HEK293 (cell line): ENCODE results near the gene BBIP1.
A peak's percentile ranks its signal among the peaks of the same experiment; 100 is the strongest.

Experiments
- BCL11B ChIP-seq: fragments of 450-650 bp; formaldehyde crosslinking; IDR thresholded peaks from 2 replicates; pipeline ENCODE4 v1.5.1; 2016; ENCODE audit warnings: low read depth, missing biosample characterization, missing genetic modification characterization
- BCL6B ChIP-seq: fragments of 450-650 bp; formaldehyde crosslinking; IDR thresholded peaks from 2 replicates; pipeline ENCODE4 v1.5.1; 2017; ENCODE audit warnings: missing biosample characterization, missing genetic modification characterization
- EGR2 ChIP-seq: fragments of 450-650 bp; formaldehyde crosslinking; IDR thresholded peaks from 2 replicates; pipeline ENCODE4 v1.5.1; 2016; ENCODE audit warnings: low read depth, missing biosample characterization, missing genetic modification characterization
- KLF16 ChIP-seq: fragments of 450-650 bp; formaldehyde crosslinking; IDR thresholded peaks from 2 replicates; pipeline ENCODE4 v1.5.1; 2017; ENCODE audit warnings: missing biosample characterization, missing genetic modification characterization
- PRDM2 ChIP-seq: fragments of 450-650 bp; formaldehyde crosslinking; IDR thresholded peaks from 2 replicates; pipeline ENCODE4 v1.5.1; 2016; ENCODE audit warnings: missing biosample characterization, missing genetic modification characterization, borderline replicate concordance
- SCRT2 ChIP-seq: fragments of 450-650 bp; formaldehyde crosslinking; IDR thresholded peaks from 2 replicates; pipeline ENCODE4 v1.5.1; 2016; ENCODE audit warnings: missing biosample characterization, missing genetic modification characterization
- WT1 ChIP-seq: fragments of 450-650 bp; formaldehyde crosslinking; IDR thresholded peaks from 2 replicates; pipeline ENCODE4 v1.5.1; 2016; ENCODE audit warnings: missing biosample characterization, missing genetic modification characterization
- ZBTB11 ChIP-seq: fragments of 450-650 bp; formaldehyde crosslinking; conservative IDR thresholded peaks from 2 replicates; pipeline ENCODE4 v1.5.1; 2016; ENCODE audit warnings: low read depth, missing biosample characterization, missing genetic modification characterization
- ZBTB6 ChIP-seq: fragments of 450-650 bp; formaldehyde crosslinking; IDR thresholded peaks from 2 replicates; pipeline ENCODE4 v1.5.1; 2017; ENCODE audit warnings: missing biosample characterization, missing genetic modification characterization
- ZNF140 ChIP-seq: fragments of 450-650 bp; formaldehyde crosslinking; IDR thresholded peaks from 2 replicates; pipeline ENCODE4 v1.5.1; 2016; ENCODE audit warnings: missing biosample characterization, missing genetic modification characterization
- ZNF155 ChIP-seq: fragments of 450-650 bp; formaldehyde crosslinking; IDR thresholded peaks from 2 replicates; pipeline ENCODE4 v1.5.1; 2016; ENCODE audit warnings: missing biosample characterization, missing genetic modification characterization
- ZNF157 ChIP-seq: fragments of 450-650 bp; formaldehyde crosslinking; IDR thresholded peaks from 2 replicates; pipeline ENCODE4 v1.5.1; 2016; ENCODE audit warnings: missing biosample characterization, missing genetic modification characterization
- ZNF184 ChIP-seq: fragments of 450-650 bp; IDR thresholded peaks from 2 replicates; pipeline ENCODE4 v1.5.1; 2018; ENCODE audit warnings: missing biosample characterization, mild to moderate bottlenecking, missing genetic modification characterization
- ZNF280C ChIP-seq: fragments of 450-650 bp; formaldehyde crosslinking; IDR thresholded peaks from 2 replicates; pipeline ENCODE4 v1.5.1; 2016; ENCODE audit warnings: missing biosample characterization, missing genetic modification characterization
- ZNF416 ChIP-seq: fragments of 450-650 bp; formaldehyde crosslinking; IDR thresholded peaks from 2 replicates; pipeline ENCODE4 v1.5.1; 2016; ENCODE audit warnings: missing biosample characterization, missing genetic modification characterization
- ZNF580 ChIP-seq: fragments of 450-650 bp; formaldehyde crosslinking; IDR thresholded peaks from 2 replicates; pipeline ENCODE4 v1.5.1; 2016; ENCODE audit warnings: missing biosample characterization, missing genetic modification characterization
- ZNF621 ChIP-seq: fragments of 450-650 bp; formaldehyde crosslinking; IDR thresholded peaks from 2 replicates; pipeline ENCODE4 v1.5.1; 2017; ENCODE audit warnings: missing biosample characterization, missing genetic modification characterization
- ZNF626 ChIP-seq: fragments of 450-650 bp; sonication (Bioruptor Pico); formaldehyde crosslinking; IDR thresholded peaks from 2 replicates; pipeline ENCODE4 v1.5.1; 2018; ENCODE audit warnings: missing biosample characterization, missing genetic modification characterization, inconsistent platforms
- ZNF645 ChIP-seq: fragments of 450-650 bp; formaldehyde crosslinking; IDR thresholded peaks from 2 replicates; pipeline ENCODE4; 2016; ENCODE audit warnings: missing biosample characterization, missing genetic modification characterization
- ZSCAN5A ChIP-seq: fragments of 450-650 bp; formaldehyde crosslinking; IDR thresholded peaks from 2 replicates; pipeline ENCODE4 v1.5.1; 2016; ENCODE audit warnings: missing biosample characterization, missing genetic modification characterization
- ZXDB ChIP-seq: fragments of 450-650 bp; formaldehyde crosslinking; IDR thresholded peaks from 2 replicates; pipeline ENCODE4 v1.5.1; 2016; ENCODE audit warnings: missing biosample characterization, missing genetic modification characterization

The BBIP1 gene

GRCh38 chr10:110872145-110872983 lies 46.6 kb downstream of the BBIP1 start (continued):
- TF ChIP-seq ZBTB11 (tag by site-specific recombination) (peak; percentile 95), BCL6B (tag by site-specific recombination) (no peak), SCRT2 (no peak), ZNF645 (tag by site-specific recombination) (no peak), ZNF626 (tag by site-specific recombination) (no peak), ZNF280C (tag by site-specific recombination) (no peak), ZXDB (tag by site-specific recombination) (peak; percentile 49), ZNF416 (tag by site-specific recombination) (no peak), ZBTB6 (tag by site-specific recombination) (no peak), ZNF580 (no peak), ZNF621 (tag by site-specific recombination) (no peak), ZNF155 (tag by site-specific recombination) (no peak), ZNF140 (no peak), ZNF157 (tag by site-specific recombination) (no peak), WT1 (no peak), KLF16 (tag by site-specific recombination) (peak; percentile 93; the same call in 1 of the 2 replicates), BCL11B (tag by site-specific recombination) (no peak), ZNF184 (no peak), EGR2 (tag by site-specific recombination) (peak; percentile 66; the same call in 1 of the 2 replicates), ZSCAN5A (tag by site-specific recombination) (no peak), PRDM2 (tag by site-specific recombination) (no peak)
